Measurements from ENCODE around the gene SLC11A2. TPM values are rescaled to one million over a fixed set of nuclear protein-coding genes. Genes with fewer than 3 reads are reported as not detected.

The SLC11A2 gene
- total and polyA plus RNA-seq, 9 of the 15 experiments (the other 6 are each of a cell fraction or from before 2014, with no cell fraction given) = 21.1 to 54.0 (median 32.9) TPM

DNA sequence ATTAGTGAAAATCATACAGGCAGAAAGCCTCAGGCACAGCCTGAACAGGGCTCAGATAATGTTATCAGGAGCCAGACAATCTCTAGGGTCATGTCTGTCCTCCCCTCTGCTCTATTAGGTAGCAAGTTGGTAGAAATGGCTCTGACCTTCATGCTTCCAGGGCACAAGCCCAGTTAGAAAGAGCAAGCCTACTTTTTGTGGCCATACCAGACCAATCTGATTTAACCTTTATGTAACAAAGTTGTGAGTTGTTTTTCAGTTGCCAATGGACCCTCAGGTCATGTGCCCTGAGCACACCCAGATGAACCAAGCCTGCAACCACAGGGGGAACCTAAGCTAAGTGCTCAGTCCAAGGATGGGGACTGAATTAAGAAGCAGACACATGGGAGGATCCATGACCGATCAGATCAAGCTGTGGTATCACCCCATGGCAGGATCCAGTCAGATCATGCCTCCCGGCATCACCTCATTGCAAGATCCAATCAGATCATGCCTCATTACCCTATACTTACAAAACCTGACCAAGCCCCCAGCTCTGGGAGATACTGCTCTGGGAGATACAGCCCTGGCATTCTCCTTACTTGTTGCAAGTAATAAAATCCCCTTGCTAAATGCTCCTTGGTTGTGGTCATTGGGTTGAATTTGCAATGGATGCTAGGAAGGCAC is 92.6 kb downstream of the SLC11A2 start (continued):
- TF ChIP-seq, protein P1, sequence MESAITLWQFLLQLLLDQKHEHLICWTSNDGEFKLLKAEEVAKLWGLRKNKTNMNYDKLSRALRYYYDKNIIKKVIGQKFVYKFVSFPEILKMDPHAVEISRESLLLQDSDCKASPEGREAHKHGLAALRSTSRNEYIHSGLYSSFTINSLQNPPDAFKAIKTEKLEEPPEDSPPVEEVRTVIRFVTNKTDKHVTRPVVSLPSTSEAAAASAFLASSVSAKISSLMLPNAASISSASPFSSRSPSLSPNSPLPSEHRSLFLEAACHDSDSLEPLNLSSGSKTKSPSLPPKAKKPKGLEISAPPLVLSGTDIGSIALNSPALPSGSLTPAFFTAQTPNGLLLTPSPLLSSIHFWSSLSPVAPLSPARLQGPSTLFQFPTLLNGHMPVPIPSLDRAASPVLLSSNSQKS (CRISPR knock-in tag; IDR thresholded peaks at IDR 0.05) = no peak
- TF ChIP-seq GABPA (tag; conservative IDR thresholded peaks at IDR 0.05; ENCODE audit: low read depth) = peak; percentile 18; the same call in 1 of the 2 replicates
- TF ChIP-seq PURB (CRISPR knock-in tag; IDR thresholded peaks at IDR 0.05; ENCODE audit: low read depth) = no peak
- TF ChIP-seq NRF1 (conservative IDR thresholded peaks at IDR 0.05 in 1 of 2, IDR thresholded peaks at IDR 0.05 in 1 of 2) = 0 out of 4 replicates have a peak, but pooled peaks of 1 of the 2 experiments have one; percentile 23
- TF ChIP-seq NFIX (CRISPR knock-in tag; IDR thresholded peaks at IDR 0.05; ENCODE audit: low read depth) = no peak
- no peak for TF ChIP-seq ILK (tag; IDR thresholded peaks at IDR 0.05; ENCODE audit: borderline replicate concordance, low read depth)
- peak; percentile 73 for TF ChIP-seq ARID1B (IDR thresholded peaks at IDR 0.05)
- TF ChIP-seq DMBX1 (CRISPR knock-in tag; IDR thresholded peaks at IDR 0.05; ENCODE audit: borderline replicate concordance) = peak; percentile 34; the same call in 1 of the 2 replicates
- TF ChIP-seq SMARCE1 (IDR thresholded peaks at IDR 0.05) = 0 out of 2 replicates have a peak, but pooled peaks have one; percentile 28
- TF ChIP-seq TBP (optimal IDR thresholded peaks at IDR 0.05; ENCODE audit: low read depth, low read length) = peak; percentile 41
- peak; percentile 54 for TF ChIP-seq TCF3 (CRISPR knock-in tag; IDR thresholded peaks at IDR 0.05)
- no peak for TF ChIP-seq SLC30A9 (CRISPR knock-in tag; IDR thresholded peaks at IDR 0.05)
- peak; percentile 92 for TF ChIP-seq PRDM10 (IDR thresholded peaks at IDR 0.05; ENCODE audit: partially characterized antibody)
- no peak for TF ChIP-seq ARID2 (IDR thresholded peaks at IDR 0.05)
- no peak for TF ChIP-seq PTTG1 (tag; IDR thresholded peaks at IDR 0.05; ENCODE audit: low read depth)
- 0 out of 2 replicates have a peak, but pooled peaks have one; percentile 36 for TF ChIP-seq SUPT5H (IDR thresholded peaks at IDR 0.05)
- TF ChIP-seq CC2D1A (IDR thresholded peaks at IDR 0.05) = peak; percentile 54; the same call in 1 of the 2 replicates
- peak; percentile 27; the same call in 1 of the 2 replicates for TF ChIP-seq MAX (CRISPR knock-in tag; IDR thresholded peaks at IDR 0.05)
- no peak for TF ChIP-seq SMARCA5 (IDR thresholded peaks at IDR 0.05)
- TF ChIP-seq KLF1 (tag; IDR thresholded peaks at IDR 0.05) = peak; percentile 74; the same call in 1 of the 2 replicates
- peak; percentile 23 for TF ChIP-seq NEUROD1 (IDR thresholded peaks at IDR 0.05; ENCODE audit: borderline replicate concordance, low read depth, low read length, partially characterized antibody)
- TF ChIP-seq CHD1 (IDR thresholded peaks at IDR 0.05; ENCODE audit: low read length) = no peak
- peak; percentile 21; the same call in 1 of the 2 replicates for TF ChIP-seq PML (IDR thresholded peaks at IDR 0.05; ENCODE audit: low read length)
- TF ChIP-seq ZBTB7A (IDR thresholded peaks at IDR 0.05; ENCODE audit: borderline replicate concordance, control insufficient read depth, low read depth, low read length) = no peak
- TF ChIP-seq NCOA1 (IDR thresholded peaks at IDR 0.05; ENCODE audit: low read depth) = peak; percentile 23; the same call in 1 of the 2 replicates
- no peak for TF ChIP-seq ZNF311 (CRISPR knock-in tag; IDR thresholded peaks at IDR 0.05)
